Mucosa of stomach (tissue), 1 donor: ENCODE measurements around the gene PDE4DIP.
"Not testable (repeated sequence)": the region's sequence is repeated elsewhere in the genome, so short reads cannot be mapped to it uniquely, and the experiment has no call there.

ENCODE experiments used
- H3K27me3 ChIP-seq: one replicate; pipeline ENCODE4 v1.7.0; 2013; ENCODE audit warnings: mild to moderate bottlenecking, low read length; ENCODE audit not compliant: control insufficient read depth, insufficient read depth
- H3K36me3 ChIP-seq: one replicate; pipeline ENCODE4 v1.7.0; 2013; ENCODE audit warnings: low read length; ENCODE audit not compliant: control insufficient read depth, insufficient read depth
- H3K4me1 ChIP-seq: one replicate; pipeline ENCODE4 v1.7.0; 2013; ENCODE audit warnings: mild to moderate bottlenecking, low read length; ENCODE audit not compliant: control insufficient read depth, insufficient read depth
- H3K4me3 ChIP-seq: one replicate; pipeline ENCODE4 v1.7.0; 2013; ENCODE audit warnings: low read length
- H3K9ac ChIP-seq: one replicate; pipeline ENCODE4 v1.7.0; 2013; ENCODE audit warnings: mild to moderate bottlenecking, low read length, moderate library complexity
- H3K9me3 ChIP-seq: one replicate; pipeline ENCODE4 v1.7.0; 2013; ENCODE audit warnings: mild to moderate bottlenecking, low read length, moderate library complexity; ENCODE audit not compliant: control insufficient read depth
- donor health status: Pancreatic carcinoma.

PDE4DIP gene

DNA sequence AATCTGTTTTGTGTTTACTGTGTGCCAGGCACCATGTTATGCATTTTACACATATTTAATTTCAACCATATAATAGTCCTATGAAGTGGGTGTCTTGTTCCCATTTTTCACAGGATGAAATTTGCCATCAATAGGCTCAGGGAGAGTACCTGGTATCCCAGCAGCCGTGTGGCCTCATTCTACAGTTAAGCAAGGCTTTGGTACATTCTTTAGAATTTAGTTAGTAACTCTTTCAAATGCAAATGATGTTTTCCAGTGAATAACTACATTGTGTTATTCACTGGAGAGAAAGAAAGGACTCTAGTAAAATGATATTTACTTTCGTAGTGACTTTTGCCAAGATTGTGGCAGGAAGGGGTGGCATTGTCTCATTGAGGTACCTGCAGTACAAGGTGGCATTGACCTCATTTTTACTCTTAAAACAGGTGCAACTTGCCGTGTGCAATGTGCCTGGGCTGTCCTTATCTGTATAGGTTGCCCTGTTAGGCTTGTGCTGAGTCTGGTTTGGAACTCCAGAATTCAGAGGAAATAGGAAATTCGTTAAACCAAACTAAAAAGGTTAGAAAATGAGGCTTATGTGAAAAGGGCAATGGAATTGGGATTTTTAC, 65.1 kb downstream of the PDE4DIP start:
- H3K36me3 ChIP-seq, H3K9me3 ChIP-seq, H3K27me3 ChIP-seq, H3K4me3 ChIP-seq, H3K9ac ChIP-seq, H3K4me1 ChIP-seq: not testable (repeated sequence)

DNA sequence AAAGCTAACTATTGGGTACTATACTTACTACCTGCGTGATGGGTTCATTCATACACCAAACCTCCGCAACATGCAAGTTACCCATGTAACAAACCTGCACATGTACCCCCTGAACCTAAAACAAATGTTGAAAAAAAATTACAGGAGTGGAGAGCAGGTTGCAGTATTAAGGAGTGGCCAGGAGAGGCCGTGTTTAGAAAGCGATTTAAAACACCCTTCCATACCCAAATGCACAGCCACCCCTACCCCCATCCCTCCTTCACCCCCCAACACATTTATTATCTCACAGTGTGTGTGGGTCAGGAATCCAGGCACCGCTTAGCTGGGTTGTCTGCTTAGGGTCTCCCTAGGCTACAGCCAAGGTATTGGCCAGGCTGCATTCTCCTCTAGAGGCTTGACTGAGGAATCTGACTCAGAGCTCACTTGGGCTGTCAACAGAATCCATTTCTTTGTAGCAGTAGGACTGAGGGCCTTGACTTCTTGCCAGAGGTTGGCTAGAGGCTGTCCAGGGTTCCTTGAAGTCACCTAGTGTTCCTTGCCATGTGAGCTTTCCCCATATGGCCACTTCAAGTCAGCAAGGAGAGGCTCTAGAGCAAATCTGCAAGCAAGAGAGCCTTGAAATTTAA, 67.2 kb downstream of the PDE4DIP start:
- not testable (repeated sequence) for H3K36me3 ChIP-seq, H3K9ac ChIP-seq, H3K4me1 ChIP-seq, H3K4me3 ChIP-seq, H3K9me3 ChIP-seq, H3K27me3 ChIP-seq

DNA sequence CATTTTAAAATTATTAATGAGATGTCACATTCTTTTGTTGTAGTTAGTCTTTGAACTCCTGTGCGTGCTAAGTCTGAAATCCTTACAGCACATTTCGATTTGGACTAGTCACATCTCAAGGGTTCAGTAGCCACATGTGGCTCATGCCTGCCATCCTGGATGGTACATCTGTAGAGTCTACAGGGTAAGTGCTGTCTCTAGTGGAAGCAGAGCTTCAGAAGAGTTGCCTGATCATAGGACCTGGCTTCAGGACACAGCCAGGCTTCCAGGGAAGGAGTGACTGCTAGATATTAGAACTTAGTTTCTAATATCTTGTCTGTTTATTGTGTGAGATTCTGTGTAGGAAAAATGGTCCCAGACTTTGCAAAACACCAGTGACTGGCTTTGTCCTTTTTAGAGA, 72.0 kb downstream of the PDE4DIP start:
- H3K9me3 ChIP-seq, H3K27me3 ChIP-seq, H3K4me3 ChIP-seq, H3K36me3 ChIP-seq, H3K4me1 ChIP-seq, H3K9ac ChIP-seq: not testable (repeated sequence)

DNA sequence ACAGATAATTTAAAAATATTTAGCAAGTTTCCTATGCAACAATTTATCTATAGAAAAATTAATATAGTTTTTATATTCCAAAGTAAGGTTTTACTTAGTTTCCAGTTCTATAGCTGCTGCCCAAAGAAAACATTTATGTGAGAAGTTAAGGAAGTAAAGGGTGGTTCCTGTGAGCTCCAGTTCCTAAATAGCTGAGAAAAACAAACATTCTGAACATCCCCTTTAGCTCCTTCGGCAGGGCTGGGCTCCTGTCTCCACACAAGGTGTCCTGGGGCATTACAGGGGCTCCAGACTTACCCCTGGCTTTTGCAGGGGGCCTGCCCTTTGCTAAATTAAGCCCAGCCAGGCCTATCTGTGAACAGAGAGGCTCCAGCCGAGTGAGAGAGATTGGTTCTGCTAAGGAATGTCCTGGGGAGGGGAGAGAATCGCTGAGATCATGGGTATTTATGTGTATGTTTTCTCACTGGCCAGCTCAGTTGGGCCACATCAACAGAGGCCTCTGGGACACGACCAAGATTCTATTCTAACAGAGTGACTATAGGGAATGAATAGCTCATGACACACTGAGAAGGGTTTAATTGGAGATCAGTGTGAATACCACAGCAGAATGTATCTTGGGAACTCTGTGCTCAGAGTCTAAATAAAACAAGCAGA, 72.6 kb downstream of the PDE4DIP start:
- H3K4me1 ChIP-seq, H3K9me3 ChIP-seq, H3K27me3 ChIP-seq, H3K9ac ChIP-seq, H3K36me3 ChIP-seq, H3K4me3 ChIP-seq: not testable (repeated sequence)

DNA sequence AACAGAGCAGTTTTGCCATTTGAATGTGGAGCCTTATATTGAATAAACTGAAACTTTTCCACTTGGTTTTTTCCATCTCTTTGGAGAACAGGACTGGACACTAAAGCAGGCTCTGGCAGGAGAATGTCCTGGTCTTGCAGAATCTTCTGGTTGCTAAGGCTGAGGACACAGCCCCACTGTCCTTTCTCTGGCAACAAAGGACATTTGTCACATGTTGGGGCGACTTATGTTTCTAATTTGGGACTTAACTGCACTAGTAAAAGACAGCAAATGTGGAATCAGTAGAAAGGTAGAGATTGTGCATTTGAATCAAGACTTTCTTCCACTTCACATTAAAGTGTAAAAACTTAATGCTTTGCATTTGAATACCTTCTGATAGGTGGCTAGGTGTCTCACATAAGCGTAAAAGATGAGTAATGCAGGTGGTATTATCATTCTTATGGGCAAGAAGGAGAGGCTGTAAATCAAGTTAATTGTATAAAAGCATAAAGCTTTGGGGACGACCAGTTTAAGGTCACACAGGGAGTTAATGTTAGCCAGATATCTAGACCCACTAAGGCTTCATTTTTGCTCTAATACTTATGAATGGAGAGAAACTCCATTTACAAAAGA, 74.7 kb downstream of the PDE4DIP start:
- H3K4me3 ChIP-seq, H3K36me3 ChIP-seq, H3K27me3 ChIP-seq, H3K9ac ChIP-seq, H3K9me3 ChIP-seq, H3K4me1 ChIP-seq: not testable (repeated sequence)

DNA sequence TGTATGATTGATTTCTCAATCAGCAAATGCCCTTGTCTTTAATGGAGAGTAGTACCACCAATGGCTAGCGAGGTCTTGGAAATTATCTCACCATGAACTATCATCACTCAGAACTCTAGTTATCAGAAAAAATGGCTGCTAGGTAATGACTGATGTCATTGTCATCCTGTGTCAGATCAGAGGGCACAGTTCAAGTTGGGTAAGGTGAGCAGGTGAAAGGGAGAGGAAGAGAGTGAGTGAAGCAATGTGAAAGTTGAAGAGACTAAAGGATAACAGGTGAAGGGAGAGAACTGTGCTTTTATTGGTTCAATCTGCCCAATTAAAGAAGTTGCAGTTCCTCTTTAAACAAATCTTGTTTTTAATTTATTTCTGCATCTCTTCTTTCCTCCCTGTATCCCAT, 76.8 kb downstream of the PDE4DIP start:
- not testable (repeated sequence) for H3K4me1 ChIP-seq

DNA sequence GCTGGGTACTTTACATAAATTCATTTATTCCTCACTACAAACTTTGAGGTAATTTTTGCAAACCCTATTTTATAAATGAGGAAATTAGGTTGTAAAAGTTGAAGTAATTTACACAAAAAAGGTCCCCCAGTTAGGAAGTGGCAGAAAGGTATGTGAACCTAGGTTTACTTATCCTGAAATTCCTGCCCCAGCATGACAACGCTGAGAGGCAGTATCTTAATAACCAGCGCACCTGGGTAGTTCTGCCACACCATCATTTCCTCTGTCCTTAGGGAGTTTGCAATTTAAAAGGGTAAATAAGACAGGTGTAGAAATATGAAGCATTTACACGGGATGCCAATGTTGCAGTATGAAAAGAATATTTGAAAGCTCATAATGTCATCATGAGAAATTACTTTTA, 79.6 kb downstream of the PDE4DIP start:
- H3K4me1 ChIP-seq, H3K36me3 ChIP-seq, H3K27me3 ChIP-seq, H3K4me3 ChIP-seq, H3K9me3 ChIP-seq, H3K9ac ChIP-seq: not testable (repeated sequence)

More for the DNA sequence above, 76.8 kb downstream of the PDE4DIP start:
- not testable (repeated sequence) for H3K9ac ChIP-seq, H3K4me3 ChIP-seq, H3K36me3 ChIP-seq, H3K27me3 ChIP-seq, H3K9me3 ChIP-seq

DNA sequence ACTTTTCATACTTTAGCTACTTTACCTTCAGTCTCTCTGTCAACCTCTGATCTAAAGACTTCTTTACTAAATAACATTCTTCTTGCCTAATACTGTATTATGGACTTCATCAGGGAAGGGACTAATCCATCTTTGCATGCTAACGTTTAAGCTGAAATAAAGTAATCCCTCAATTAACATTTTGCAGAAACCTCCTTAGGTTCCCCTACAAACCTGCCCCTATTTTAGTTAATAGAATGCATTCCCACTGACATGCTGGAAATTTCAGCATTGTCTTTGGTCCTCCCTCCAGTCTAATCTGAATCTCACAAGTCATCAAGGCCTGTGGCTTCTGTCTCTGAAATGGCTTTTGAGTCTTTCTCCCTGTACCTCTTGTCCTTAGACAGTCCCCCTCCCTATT, 83.4 kb downstream of the PDE4DIP start:
- not testable (repeated sequence) for H3K9me3 ChIP-seq, H3K27me3 ChIP-seq, H3K4me1 ChIP-seq, H3K4me3 ChIP-seq, H3K36me3 ChIP-seq, H3K9ac ChIP-seq

DNA sequence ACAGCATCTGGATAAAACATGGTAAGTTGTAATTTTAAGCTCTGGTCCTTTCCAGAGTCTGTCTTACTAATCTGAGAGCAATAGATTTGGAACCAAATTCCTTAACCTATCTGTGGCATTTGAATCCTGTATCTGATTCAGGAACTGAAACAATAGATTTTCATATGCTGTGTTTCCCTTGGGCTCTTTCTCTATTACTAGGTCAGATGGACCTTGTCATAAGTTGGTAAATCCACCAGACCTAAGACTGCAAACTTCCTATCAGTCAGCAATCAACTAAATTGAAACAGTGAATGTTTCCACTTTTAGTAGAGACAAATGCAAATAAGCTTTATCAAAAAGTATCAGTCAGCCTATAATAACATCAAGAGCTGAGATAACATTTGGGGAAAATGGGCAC, 85.0 kb downstream of the PDE4DIP start:
- not testable (repeated sequence) for H3K4me3 ChIP-seq, H3K36me3 ChIP-seq, H3K9me3 ChIP-seq, H3K4me1 ChIP-seq, H3K27me3 ChIP-seq, H3K9ac ChIP-seq

DNA sequence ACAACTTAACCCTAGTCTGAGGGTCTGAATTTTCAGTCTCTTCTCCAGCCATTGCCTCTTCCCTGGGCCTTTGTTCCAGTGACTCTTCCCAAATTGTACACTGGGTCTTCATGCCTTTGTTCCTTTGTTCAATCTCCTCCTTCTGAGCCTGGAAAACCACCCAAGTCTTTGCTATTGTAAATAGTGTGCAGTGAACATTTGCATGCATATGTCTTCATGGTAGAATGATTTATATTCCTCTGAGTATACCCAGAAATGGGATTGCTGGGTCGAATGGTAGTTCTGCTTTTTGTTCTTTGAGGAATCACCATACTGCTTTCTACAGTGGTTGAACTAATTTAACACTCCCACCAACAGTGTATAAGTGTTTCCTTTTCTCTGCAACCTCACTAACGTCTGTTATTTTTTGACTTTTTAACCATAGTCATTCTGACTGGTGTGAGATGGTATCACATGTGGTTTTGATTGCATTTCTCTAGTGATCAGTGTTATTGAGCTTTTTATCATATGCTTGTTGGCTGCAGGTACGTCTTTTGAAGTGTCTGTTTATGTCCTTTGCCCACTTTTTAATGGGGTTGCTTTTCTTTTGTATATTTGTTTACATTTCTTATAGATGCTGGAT, 91.3 kb downstream of the PDE4DIP start:
- H3K9ac ChIP-seq, H3K4me3 ChIP-seq, H3K36me3 ChIP-seq, H3K9me3 ChIP-seq, H3K27me3 ChIP-seq, H3K4me1 ChIP-seq: not testable (repeated sequence)

DNA sequence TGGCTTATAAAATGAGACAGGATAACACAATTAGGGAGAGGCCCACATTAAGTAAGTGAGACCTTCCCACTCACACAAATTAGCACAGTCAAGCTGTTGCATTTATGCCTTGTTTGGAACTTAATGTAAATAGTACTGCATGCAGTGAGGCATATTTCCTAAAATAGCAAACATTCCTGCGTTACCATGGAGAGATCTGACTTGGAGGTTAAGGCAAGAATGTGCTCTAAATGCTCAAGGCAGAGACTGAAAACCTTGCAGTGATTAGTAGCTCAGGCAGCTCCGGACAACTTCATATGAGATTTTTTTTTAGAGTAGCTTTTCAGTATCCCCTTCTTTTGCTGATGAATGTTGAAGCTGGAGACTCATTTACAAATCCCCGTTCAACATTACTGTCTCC, 98.7 kb downstream of the PDE4DIP start:
- H3K9me3 ChIP-seq, H3K9ac ChIP-seq, H3K27me3 ChIP-seq, H3K4me1 ChIP-seq, H3K36me3 ChIP-seq, H3K4me3 ChIP-seq: not testable (repeated sequence)

DNA sequence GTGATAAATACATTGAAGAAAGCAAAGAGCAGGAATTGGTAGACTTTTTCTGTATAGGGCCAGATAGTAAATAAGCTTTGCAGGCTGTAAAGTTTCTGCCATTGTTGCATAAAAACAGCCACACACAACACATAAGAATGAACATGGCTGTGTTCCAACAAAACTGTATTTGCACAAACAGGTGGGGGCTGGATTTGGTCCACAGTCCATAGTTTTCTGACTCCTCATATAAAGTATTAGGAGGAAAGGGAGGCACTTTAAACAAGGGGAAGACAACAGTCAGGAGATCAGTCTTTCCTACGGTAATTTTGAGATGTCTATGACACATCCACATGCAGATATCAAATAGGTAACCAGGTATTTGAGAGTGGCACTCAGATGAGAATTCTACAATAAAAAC, 100.9 kb downstream of the PDE4DIP start:
- H3K4me1 ChIP-seq, H3K9me3 ChIP-seq, H3K27me3 ChIP-seq, H3K9ac ChIP-seq, H3K36me3 ChIP-seq, H3K4me3 ChIP-seq: not testable (repeated sequence)
